ENCODE measurements around the gene PAQR9. TPM values are rescaled to one million over a fixed set of nuclear protein-coding genes. Genes with fewer than 3 reads are reported as not detected.

Gene PAQR9
- total RNA-seq, 2 donors from 2014 or later: not detected

- Mint-ChIP-seq H3K27me3 (peaks cover 21% of the 10 kb centered on the region), H3K4me3 (no peak overlapping the region), H3K9me3 (no peaks in the 10 kb centered on the region), H3K36me3 (ENCODE audit: low read depth) (no peaks in the 10 kb centered on the region), H3K4me1 (no peaks in the 10 kb centered on the region), H3K27ac (no peak overlapping the region)
- ATAC-seq (replicated peaks): no peak
Observed at GRCh38 chr3:142950972-142951371, 12.5 kb downstream of the PAQR9 start.

- H3K27me3 Mint-ChIP-seq: peaks cover 21% of the 10 kb centered on the region
- ATAC-seq (replicated peaks): peak; percentile 92
- H3K9me3 Mint-ChIP-seq: no peaks in the 10 kb centered on the region
- no peaks in the 10 kb centered on the region for H3K36me3 Mint-ChIP-seq (ENCODE audit: low read depth)
- H3K4me3 Mint-ChIP-seq: peak overlapping the region; percentile 26
- no peak overlapping the region for H3K27ac Mint-ChIP-seq
- H3K4me1 Mint-ChIP-seq: peaks cover 6% of the 10 kb centered on the region
Observed at GRCh38 chr3:142947799-142948575, 15.5 kb downstream of the PAQR9 start.

GRCh38 chr3:142947352-142947751 lies 16.1 kb downstream of the PAQR9 start:
- no peak overlapping the region for H3K27ac Mint-ChIP-seq
- H3K4me1 Mint-ChIP-seq: peaks cover 6% of the 10 kb centered on the region
- H3K36me3 Mint-ChIP-seq (ENCODE audit: low read depth): no peaks in the 10 kb centered on the region
- peak overlapping the region; percentile 26 for H3K4me3 Mint-ChIP-seq
- H3K27me3 Mint-ChIP-seq: peaks cover 21% of the 10 kb centered on the region
- no peaks in the 10 kb centered on the region for H3K9me3 Mint-ChIP-seq
- ATAC-seq (replicated peaks): no peak

GRCh38 chr3:142946861-142947260 lies 16.6 kb downstream of the PAQR9 start:
- no peak overlapping the region for H3K27ac Mint-ChIP-seq
- no peaks in the 10 kb centered on the region for H3K36me3 Mint-ChIP-seq (ENCODE audit: low read depth)
- H3K9me3 Mint-ChIP-seq: no peaks in the 10 kb centered on the region
- ATAC-seq (replicated peaks): no peak
- H3K4me3 Mint-ChIP-seq: peak overlapping the region; percentile 26
- H3K27me3 Mint-ChIP-seq: peaks cover 18% of the 10 kb centered on the region
- H3K4me1 Mint-ChIP-seq: peaks cover 6% of the 10 kb centered on the region

GRCh38 chr3:142945023-142945422 lies 18.5 kb downstream of the PAQR9 start:
- peak overlapping the region; percentile 84 for H3K27ac Mint-ChIP-seq
- H3K4me3 Mint-ChIP-seq: peak overlapping the region; percentile 68
- no peaks in the 10 kb centered on the region for H3K9me3 Mint-ChIP-seq
- ATAC-seq (replicated peaks): no peak
- no peaks in the 10 kb centered on the region for H3K36me3 Mint-ChIP-seq (ENCODE audit: low read depth)
- H3K4me1 Mint-ChIP-seq: peaks cover 6% of the 10 kb centered on the region
- peaks cover 7% of the 10 kb centered on the region for H3K27me3 Mint-ChIP-seq

- H3K27me3 Mint-ChIP-seq: peaks cover 4% of the 10 kb centered on the region
- ATAC-seq (replicated peaks): peak; percentile 47
- H3K27ac Mint-ChIP-seq: peak overlapping the region; percentile 84
- no peaks in the 10 kb centered on the region for H3K36me3 Mint-ChIP-seq (ENCODE audit: low read depth)
- H3K4me1 Mint-ChIP-seq: peaks cover 6% of the 10 kb centered on the region
- H3K4me3 Mint-ChIP-seq: peak overlapping the region; percentile 68
- H3K9me3 Mint-ChIP-seq: no peaks in the 10 kb centered on the region
Observed at GRCh38 chr3:142944342-142944741, 19.1 kb downstream of the PAQR9 start.

- Mint-ChIP-seq H3K27me3 (peaks cover 4% of the 10 kb centered on the region), H3K9me3 (no peaks in the 10 kb centered on the region), H3K4me3 (peak overlapping the region; percentile 68), H3K27ac (peak overlapping the region; percentile 84), H3K4me1 (peaks cover 6% of the 10 kb centered on the region), H3K36me3 (ENCODE audit: low read depth) (no peaks in the 10 kb centered on the region)
- peak; percentile 68 for ATAC-seq (replicated peaks)
Observed at GRCh38 chr3:142943870-142944269, 19.6 kb downstream of the PAQR9 start.

- Mint-ChIP-seq H3K9me3 (no peaks in the 10 kb centered on the region), H3K4me1 (peaks cover 6% of the 10 kb centered on the region), H3K27ac (no peak overlapping the region), H3K36me3 (ENCODE audit: low read depth) (no peaks in the 10 kb centered on the region), H3K4me3 (no peak overlapping the region), H3K27me3 (peaks cover 4% of the 10 kb centered on the region)
- no peak for ATAC-seq (replicated peaks)
Observed at GRCh38 chr3:142943349-142943748, 20.1 kb downstream of the PAQR9 start.

GRCh38 chr3:142941373-142942123 lies 21.9 kb downstream of the PAQR9 start:
- Mint-ChIP-seq H3K9me3 (no peaks in the 10 kb centered on the region), H3K27ac (no peak overlapping the region), H3K27me3 (peaks cover 4% of the 10 kb centered on the region)

GRCh38 chr3:142940472-142940871 lies 23.0 kb downstream of the PAQR9 start:
- peaks cover 4% of the 10 kb centered on the region for H3K27me3 Mint-ChIP-seq
- H3K9me3 Mint-ChIP-seq: no peaks in the 10 kb centered on the region
- ATAC-seq (replicated peaks): peak; percentile 53
- no peak overlapping the region for H3K4me3 Mint-ChIP-seq
- H3K27ac Mint-ChIP-seq: no peak overlapping the region
- H3K4me1 Mint-ChIP-seq: peaks cover 6% of the 10 kb centered on the region
- H3K36me3 Mint-ChIP-seq (ENCODE audit: low read depth): no peaks in the 10 kb centered on the region

More at GRCh38 chr3:142941373-142942123, 21.9 kb downstream of the PAQR9 start:
- Mint-ChIP-seq H3K36me3 (ENCODE audit: low read depth) (no peaks in the 10 kb centered on the region), H3K4me3 (no peak overlapping the region), H3K4me1 (peaks cover 6% of the 10 kb centered on the region)
- ATAC-seq (replicated peaks): no peak

GRCh38 chr3:142940000-142940399 lies 23.5 kb downstream of the PAQR9 start:
- ATAC-seq (replicated peaks): no peak
- H3K27ac Mint-ChIP-seq: no peak overlapping the region
- H3K4me1 Mint-ChIP-seq: peaks cover 6% of the 10 kb centered on the region
- no peaks in the 10 kb centered on the region for H3K36me3 Mint-ChIP-seq (ENCODE audit: low read depth)
- peaks cover 4% of the 10 kb centered on the region for H3K27me3 Mint-ChIP-seq
- H3K4me3 Mint-ChIP-seq: no peak overlapping the region
- no peaks in the 10 kb centered on the region for H3K9me3 Mint-ChIP-seq

- no peaks in the 10 kb centered on the region for H3K9me3 Mint-ChIP-seq
- no peaks in the 10 kb centered on the region for H3K36me3 Mint-ChIP-seq (ENCODE audit: low read depth)
- peaks cover 4% of the 10 kb centered on the region for H3K27me3 Mint-ChIP-seq
- no peaks in the 10 kb centered on the region for H3K4me1 Mint-ChIP-seq
- no peak for ATAC-seq (replicated peaks)
- H3K27ac Mint-ChIP-seq: no peak overlapping the region
- H3K4me3 Mint-ChIP-seq: no peak overlapping the region
Observed at GRCh38 chr3:142935963-142936362, 27.5 kb downstream of the PAQR9 start.

- H3K27ac Mint-ChIP-seq: no peak overlapping the region
- H3K9me3 Mint-ChIP-seq: no peaks in the 10 kb centered on the region
- H3K36me3 Mint-ChIP-seq (ENCODE audit: low read depth): no peaks in the 10 kb centered on the region
- no peaks in the 10 kb centered on the region for H3K4me1 Mint-ChIP-seq
- no peak for ATAC-seq (replicated peaks)
- no peak overlapping the region for H3K4me3 Mint-ChIP-seq
- H3K27me3 Mint-ChIP-seq: peaks cover 4% of the 10 kb centered on the region
Observed at GRCh38 chr3:142934887-142935269, 28.6 kb downstream of the PAQR9 start.

GRCh38 chr3:142934128-142934886 lies 29.2 kb downstream of the PAQR9 start:
- no peak for ATAC-seq (replicated peaks)
- Mint-ChIP-seq H3K27ac (no peak overlapping the region), H3K36me3 (ENCODE audit: low read depth) (no peaks in the 10 kb centered on the region), H3K4me3 (no peak overlapping the region), H3K9me3 (no peaks in the 10 kb centered on the region), H3K4me1 (no peaks in the 10 kb centered on the region), H3K27me3 (peaks cover 4% of the 10 kb centered on the region)

All from activated T-helper 17 cell treated with anti-CD3 and anti-CD28 coated beads, Interleukin-2, amount 50 U/mL, for 72 hours (primary cell).